ENCODE results near the gene EPYC.

DNA sequence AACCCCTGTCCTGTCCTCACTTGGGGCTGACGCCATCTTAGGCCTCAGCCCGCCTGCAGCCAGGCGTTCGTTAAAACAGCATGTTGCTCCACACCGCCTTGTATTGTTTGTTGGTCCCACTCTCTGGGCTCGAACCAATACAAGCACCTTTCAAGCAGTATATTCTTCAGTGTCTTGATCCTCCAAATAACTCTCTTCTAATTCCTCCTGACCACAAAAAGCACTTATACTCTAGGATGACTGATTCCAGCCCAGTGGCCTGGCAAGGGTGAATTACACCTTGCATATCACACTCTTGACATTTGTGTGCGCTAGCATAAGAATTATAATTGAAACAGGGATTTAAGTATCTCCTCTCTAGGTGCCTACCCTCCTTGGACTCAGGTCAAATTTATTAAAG, 56.9 kb downstream of the EPYC start:
- TF ChIP-seq, protein P1, sequence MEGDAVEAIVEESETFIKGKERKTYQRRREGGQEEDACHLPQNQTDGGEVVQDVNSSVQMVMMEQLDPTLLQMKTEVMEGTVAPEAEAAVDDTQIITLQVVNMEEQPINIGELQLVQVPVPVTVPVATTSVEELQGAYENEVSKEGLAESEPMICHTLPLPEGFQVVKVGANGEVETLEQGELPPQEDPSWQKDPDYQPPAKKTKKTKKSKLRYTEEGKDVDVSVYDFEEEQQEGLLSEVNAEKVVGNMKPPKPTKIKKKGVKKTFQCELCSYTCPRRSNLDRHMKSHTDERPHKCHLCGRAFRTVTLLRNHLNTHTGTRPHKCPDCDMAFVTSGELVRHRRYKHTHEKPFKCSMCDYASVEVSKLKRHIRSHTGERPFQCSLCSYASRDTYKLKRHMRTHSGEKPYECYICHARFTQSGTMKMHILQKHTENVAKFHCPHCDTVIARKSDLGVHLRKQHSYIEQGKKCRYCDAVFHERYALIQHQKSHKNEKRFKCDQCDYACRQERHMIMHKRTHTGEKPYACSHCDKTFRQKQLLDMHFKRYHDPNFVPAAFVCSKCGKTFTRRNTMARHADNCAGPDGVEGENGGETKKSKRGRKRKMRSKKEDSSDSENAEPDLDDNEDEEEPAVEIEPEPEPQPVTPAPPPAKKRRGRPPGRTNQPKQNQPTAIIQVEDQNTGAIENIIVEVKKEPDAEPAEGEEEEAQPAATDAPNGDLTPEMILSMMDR (IDR thresholded peaks at IDR 0.05) = no peak
- TF ChIP-seq POLR2A (IDR thresholded peaks at IDR 0.05; ENCODE audit: low read depth) (no peak), POLR2AphosphoS5 (IDR thresholded peaks at IDR 0.05) (no peak)
